NCI-H1694 (cell line): Measurements from ENCODE around the gene COQ7.

Experiments used
- DNase-seq: peaks from one replicate; lab custom pipeline; 2025; lab: John Stamatoyannopoulos, UW

COQ7 gene

DNA sequence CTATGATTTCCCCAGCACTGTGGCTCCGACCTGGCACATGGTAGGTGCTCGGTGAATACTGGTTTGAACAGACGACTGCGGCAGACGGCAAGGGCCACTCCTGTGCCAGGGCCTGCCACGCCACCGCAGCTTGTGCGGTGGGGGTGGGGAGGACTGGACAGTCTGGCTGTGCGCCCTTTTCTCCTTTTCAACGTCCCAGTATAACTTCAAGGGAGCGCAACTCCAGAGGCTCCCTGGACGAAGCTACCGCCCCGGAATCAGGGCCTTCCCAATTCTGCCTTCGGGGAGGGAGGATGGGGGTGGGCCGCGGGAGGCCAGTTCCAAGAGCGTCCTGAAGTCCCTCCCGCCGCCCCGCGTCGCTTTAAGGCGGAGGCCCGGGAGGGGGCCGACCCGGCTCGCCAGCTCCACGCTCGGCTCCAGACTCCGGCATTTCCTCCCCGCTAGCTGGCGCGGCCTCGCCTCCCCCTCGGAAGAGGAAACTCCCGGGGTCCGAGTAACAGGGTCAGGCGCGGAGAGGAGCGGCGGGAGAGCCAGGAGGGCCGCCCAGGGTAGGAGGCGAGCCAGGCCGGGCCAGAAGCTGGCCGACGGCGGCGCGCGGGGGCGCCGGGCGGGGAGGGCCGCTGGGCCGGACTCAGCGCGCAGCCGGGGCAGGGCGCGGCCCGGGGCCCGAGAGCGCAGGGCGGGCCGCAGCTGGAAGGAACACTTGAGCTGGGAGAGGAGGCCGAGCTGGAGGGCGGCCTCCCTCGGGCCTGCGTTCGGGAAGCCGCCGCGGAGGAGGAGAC is 46.4 kb downstream of the COQ7 start, which contains the start of gene ITPRIPL2:
TSS of gene ITPRIPL2 (plus strand) at position 388 of the 782 bp plus-strand sequence. CDS start 498 bp downstream, outside the sequence.
- DNase-seq, result no peak

- no peak for DNase-seq
These were observed 47.1 kb downstream of the COQ7 start for GRCh38 chr16:19114359-19115147.

DNA sequence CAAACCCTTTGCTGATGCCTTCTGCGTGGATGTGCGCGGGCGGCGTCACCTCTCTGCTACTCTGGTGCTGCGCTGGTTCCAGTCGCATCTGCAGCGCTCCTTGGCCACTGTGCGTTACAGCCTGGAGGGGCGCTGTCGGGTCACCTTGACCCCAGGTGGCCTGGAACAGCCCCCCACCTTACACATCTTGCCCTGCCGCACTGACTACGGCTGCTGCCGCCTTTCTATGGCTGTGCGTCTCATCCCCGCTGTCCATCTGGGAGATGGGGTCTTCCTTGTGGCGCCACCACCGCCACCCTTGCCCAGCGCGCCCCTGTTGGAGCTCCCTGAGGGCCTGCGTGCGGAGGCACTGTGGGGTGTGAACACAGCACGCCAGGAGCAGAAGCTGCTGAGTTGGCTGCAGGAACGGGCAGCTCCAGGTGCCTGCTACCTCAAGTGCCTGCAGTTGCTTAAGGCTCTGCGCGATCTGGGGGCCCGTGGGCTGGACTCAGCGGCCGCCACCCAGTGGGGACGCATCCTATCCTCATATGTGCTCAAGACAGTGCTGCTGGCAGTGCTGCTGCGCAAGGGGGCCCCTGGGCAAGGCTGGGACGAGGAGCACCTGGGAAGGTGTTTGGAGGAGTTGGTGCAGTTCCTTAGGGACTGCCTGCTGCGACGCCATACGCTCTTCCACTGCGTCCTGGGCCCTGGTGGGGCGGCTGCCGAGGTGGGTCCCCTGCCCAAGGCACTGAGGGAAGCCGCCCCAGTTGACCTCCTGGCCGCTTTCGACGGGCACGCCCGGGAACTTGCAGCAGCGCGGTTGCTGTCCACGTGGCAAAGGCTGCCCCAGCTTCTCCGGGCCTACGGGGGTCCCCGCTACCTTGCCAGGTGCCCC is 48.0 kb downstream of the COQ7 start:
- no peak for DNase-seq

DNA sequence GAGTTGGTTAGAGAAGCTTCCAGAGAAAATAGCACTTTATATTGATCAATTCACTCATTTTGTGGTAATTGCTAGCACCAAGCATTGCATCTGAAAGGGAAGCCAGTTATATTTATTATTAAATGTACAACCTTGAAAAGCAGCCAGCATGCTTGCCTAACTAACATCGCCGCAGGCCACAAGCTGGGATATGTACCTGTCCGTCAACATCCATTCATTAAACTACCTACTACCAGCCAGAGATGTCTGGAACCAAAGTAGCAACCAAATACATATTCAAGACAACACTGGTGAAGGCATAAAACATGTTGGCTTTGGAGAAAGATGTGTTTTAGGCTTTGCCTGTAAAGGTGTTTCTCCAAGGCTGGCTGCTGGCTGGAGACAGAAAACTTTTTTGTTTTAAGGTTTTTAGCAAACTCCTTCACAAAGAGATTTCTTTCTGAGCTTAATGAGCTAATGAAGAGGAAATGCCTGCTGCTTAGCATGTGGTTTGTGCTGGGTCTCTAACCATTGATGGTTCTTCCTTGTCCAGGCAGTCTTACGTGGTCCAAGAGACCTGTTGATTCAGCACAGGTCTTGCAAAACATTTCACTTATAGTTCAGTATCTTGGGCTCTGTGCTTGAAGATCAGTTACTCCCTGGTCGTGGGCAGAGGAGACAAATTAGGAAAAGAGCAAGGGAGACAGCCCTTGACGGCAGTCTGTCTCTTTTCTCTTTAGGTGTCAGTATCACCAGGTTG is 49.5 kb downstream of the COQ7 start:
- no peak for DNase-seq

DNA sequence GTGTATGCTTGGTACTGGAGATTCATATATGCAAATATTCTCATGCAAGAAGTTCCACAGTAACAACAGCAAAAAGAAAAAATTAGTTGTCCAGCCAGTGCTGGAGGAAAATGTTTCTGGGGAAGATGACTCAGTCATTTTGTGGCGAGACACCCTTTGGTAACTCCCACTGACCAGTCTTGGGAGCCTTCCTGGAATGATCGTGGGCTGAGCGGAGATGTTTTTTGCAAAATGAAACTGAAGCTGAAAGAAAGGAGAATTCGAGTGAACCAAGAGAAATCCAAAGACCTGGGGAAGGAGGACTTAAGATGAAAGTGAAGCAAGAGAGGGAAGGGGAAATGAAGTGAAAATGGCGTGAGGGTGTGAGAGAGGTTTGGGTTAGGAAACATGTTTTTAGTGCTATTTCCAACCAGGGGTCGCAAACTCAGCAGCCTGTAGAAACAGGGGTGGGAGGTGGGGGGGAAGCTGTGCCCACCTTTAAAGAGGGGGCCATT is 51.6 kb downstream of the COQ7 start:
- no peak for DNase-seq

- DNase-seq, result no peak
These were observed 52.1 kb downstream of the COQ7 start for GRCh38 chr16:19119564-19119963.

- DNase-seq, result no peak
These were observed 56.2 kb downstream of the COQ7 start for GRCh38 chr16:19123535-19124178.

DNA sequence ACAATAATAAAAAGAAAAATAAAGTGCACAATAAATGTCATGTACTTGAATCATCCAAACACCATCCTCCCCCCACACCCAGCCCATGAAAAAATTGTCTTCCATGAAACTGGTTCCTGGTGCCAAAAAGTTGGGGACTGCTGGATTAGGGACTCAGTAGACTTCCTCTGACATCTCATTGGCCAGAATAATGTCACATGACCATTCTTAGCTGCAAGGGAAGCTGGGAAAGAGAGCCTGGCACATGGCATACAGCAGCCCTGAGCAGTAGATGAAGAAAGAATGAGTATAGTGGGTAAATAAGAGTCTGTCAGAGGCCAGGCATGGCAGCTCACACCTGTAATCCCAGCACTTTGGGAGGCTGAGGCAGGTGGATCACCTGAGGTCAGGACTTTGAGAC is 58.9 kb downstream of the COQ7 start:
- DNase-seq, result no peak

- DNase-seq, result no peak
These were observed 59.8 kb downstream of the COQ7 start for GRCh38 chr16:19127205-19127604.

GRCh38 chr16:19127674-19128131 is 60.3 kb downstream of the COQ7 start:
- DNase-seq, result no peak

DNA sequence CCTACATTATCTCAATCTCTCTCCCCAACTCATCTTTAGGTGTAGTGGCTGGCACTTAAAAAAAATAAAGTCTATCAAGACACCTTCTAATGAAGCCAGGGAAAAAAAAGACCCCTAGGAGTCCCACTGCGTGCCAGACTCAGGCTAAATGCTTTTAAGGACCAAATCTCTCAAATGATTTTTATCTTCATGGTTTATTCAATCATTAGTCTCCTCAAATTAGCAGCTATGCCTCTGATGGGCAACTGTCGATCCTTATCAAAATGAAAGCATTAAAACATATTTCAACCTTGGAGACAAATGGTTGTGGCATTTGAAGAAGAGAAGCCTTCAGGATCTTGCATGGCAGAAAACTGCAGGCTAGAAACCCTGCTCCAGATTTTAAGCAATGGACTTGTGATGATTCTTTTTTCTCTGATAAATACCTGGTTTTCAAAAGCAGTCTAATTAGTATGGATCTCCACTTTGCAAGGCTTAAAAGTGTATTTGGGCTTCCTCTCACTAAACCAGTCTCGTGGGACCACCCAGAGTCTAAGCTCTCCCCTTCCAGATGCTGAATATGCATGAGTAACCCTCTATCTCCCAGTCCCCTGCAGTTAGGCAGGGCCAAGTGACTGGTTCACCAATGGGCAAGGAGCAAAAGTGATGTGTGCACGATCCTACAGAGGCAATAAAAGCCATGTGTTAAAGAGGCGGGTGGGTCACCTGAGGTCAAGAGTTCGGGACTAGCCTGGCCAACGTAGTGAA is 61.2 kb downstream of the COQ7 start:
- DNase-seq, result no peak
